ENCODE results near the gene OR13A1.
"Not testable (repeated sequence)": the region's sequence is repeated elsewhere in the genome, so short reads cannot be mapped to it uniquely, and the experiment has no call there.

DNA sequence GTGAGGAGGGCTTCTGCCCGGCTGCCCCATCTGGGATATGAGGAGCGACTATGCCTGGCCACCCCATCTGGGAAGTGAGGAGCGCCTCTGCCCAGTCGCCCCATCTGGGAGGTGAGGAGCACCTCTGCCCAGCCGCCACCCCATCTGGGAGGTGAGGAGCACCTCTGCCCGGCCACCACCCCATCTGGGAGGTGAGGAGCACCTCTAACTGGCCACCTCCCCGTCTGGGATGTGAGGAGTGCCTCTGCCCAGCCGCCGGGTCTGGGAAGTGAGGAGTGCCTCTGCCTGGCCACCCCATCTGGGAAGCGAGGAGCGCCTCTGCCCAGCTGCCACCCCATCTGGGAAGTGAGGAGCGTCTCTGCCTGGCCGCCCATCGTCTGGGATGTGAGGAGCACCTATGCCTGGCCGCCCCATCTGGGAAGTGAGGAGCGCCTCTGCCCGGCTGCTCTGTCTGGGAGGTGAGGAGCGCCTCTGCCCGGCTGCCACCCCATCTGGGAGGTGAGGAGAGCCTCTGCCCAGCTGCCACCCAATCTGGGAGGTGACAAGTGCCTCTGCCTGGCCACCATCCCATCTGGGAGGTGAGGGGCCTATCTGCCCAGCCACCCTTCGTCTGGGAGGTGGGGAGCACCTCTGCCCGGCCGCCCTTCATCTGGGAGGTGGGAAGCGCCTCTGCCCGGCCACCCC, 31.4 kb upstream of the OR13A1 start:
- TF ChIP-seq POLR2AphosphoS5 (IDR thresholded peaks at IDR 0.05; ENCODE audit: borderline replicate concordance, low read depth, low read length); EZH2 (IDR thresholded peaks at IDR 0.05); FOXP2 (optimal IDR thresholded peaks at IDR 0.05; ENCODE audit: control extremely low read depth, extremely low read length, insufficient read depth): not testable (repeated sequence)
